ENCODE data around the gene VPS18. TPM values are rescaled to one million over a fixed set of nuclear protein-coding genes. Genes with fewer than 3 reads are reported as not detected.
"Not testable (repeated sequence)": the region's sequence is repeated elsewhere in the genome, so short reads cannot be mapped to it uniquely, and the experiment has no call there.

The VPS18 gene
- total RNA-seq, 1 donor from 2014 or later, result 17.3 TPM

DNA sequence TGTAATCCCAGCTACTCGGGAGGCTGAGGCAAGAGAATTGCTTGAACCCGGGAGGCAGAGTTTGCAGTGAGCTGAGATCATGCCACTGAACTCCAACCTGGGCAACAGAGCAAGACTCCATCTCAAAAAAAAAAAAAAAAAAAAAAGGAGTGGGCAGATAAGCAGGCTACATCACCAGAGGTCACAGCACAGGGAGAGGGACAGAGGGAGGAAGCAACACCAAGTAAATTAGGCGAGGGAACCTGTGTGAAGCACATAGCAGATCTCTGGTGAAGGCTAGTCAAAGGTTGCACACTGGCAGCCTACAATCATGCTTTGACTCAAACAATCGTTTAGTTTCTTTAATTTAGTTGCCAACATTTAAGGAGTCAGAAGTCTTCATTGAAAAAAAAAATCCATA, 33.1 kb upstream of the VPS18 start:
- intact Hi-C loops (cut with DNase I); DNase-seq (ENCODE audit: low spot score); ATAC-seq: not testable (repeated sequence)

DNA sequence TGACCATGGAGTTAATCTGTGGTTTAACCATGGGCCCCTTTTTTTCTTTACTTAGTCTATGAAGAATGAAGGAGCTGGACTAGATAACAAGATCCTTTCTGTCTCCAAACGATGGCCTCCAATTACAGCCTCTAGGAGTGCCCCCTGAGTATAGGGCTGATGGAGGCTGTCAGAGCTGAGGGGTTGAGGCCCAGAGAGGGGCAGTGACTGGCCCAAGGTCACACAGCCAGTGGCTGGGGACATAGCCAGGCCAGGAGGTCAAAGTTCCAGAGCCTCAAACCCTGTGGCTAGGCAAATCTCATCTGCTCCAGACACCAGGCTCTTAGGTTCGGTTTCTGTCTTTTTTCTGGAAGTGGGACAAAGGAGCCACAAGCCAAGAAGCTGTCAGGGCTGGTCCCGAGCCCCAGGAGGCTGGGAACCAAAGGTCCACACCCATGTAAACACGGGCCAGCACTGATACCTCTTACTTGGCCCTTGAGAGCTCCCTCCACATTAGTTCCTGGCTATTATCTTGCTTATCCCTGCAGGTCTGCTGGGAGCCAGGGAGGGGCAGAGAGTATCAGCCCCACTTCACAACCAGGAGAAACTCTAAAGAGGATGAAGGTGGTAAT, 30.5 kb upstream of the VPS18 start:
- DNase-seq (ENCODE audit: low spot score) (no peak), ATAC-seq (no peak)
- intact Hi-C loops (cut with DNase I), result no loop called here

DNA sequence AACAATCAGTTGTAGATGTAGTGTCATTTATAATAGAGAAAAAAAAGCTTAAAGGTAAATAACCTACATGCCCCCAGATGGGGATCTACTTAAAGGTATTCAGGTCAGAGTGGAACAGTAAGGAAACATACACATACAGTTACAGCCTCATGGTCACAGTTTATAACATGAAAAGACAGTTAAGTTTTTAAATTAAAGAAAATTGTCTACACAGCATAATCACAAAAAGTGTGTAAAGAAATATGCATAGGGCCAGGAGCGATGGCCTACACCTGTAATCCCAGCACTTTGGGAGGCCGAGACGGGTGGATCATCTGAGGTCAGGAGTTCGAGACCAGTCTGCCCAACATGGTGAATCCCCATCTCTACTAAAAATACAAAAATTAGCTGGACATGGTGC, 27.1 kb upstream of the VPS18 start:
- ATAC-seq (no peak), DNase-seq (ENCODE audit: low spot score) (no peak)
- intact Hi-C loops (cut with DNase I), result no loop called here

DNA sequence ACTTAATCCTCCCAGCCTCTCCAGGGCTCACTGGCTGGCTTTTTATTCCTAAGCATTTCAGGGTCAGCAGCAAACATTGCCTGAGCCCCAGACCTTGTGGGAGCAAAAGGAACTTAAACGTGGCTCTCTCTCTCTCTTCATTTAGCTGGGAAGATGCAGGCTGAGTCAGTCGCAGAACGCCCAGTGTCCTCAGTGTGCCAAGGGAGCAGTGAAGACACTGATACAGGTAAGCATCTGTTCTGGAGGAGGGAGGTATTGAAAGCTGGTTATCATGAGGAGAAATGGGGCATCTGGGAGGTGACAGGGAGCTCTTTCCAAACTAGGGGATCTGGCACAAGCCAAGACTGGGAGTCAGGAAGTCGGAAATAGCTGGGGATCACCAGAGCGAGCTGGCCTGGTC, 24.6 kb upstream of the VPS18 start:
- DNase-seq (ENCODE audit: low spot score) (no peak), ATAC-seq (no peak)
- intact Hi-C loops (cut with DNase I), result no loop called here

DNA sequence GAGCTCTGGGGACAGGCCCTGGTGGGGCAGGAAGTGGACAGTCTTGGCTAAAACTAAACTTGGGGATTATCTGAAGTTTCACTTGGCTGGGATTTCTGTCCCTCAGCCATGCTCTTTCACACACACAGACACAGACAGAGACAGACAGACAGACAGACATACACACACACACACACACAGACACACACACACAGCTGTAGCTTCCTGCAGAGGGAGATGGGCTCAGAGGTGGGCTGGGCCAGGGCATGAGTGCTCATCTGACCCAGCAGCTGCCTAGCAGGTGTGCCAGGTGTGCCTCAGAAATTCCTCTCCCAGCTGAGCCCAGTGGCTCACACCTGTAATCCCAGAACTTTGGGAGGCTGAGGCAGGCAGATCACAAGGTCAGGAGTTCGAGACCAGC, 23.5 kb upstream of the VPS18 start:
- ATAC-seq (no peak), DNase-seq (ENCODE audit: low spot score) (no peak)
- intact Hi-C loops (cut with DNase I), result no loop called here

DNA sequence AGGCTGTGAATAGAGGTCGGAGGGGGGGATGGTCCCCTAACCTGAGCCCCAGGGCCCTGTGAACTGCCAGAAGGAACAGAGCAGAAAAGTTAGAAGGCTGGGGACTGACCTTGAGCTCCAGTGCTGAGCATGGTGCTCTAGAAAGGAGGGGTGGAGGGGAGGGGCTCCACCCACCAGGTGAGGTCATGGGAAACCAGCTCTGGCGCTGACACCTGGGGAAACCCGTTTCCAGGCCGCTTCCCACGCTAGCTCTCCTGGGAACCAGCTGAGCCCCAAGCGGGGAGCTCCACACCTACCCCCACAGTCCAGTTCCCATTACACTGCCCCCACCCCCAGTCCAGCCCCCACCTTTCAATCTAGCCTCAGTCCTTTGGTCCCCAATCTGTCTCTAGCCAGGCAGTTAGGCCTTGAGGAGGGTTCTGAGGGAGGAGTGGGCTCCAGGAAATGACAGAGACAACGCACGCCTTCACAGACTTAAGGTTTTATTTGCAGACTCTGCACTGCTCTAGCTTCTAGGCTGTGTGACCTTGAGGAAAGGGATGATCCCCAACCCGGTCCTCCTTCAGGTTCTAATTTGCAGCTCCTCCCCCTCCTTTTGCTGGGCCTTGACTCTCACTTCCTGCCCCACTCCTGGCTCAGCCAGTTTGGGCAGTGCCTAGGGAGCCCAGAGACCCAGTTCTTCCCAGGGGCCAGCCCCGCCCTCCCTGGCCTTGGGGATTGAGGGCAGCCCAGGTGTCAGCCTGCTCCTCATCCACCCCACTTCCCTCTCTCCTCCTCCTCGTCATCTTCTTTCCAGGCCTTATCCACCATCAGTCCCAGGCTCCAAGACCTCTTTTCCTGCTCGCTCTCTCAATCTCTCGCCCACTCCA, 22.3 kb upstream of the VPS18 start:
- intact Hi-C loops (cut with DNase I), result no loop called here
- DNase-seq (ENCODE audit: low spot score) (no peak), ATAC-seq (peak; percentile 17)

DNA sequence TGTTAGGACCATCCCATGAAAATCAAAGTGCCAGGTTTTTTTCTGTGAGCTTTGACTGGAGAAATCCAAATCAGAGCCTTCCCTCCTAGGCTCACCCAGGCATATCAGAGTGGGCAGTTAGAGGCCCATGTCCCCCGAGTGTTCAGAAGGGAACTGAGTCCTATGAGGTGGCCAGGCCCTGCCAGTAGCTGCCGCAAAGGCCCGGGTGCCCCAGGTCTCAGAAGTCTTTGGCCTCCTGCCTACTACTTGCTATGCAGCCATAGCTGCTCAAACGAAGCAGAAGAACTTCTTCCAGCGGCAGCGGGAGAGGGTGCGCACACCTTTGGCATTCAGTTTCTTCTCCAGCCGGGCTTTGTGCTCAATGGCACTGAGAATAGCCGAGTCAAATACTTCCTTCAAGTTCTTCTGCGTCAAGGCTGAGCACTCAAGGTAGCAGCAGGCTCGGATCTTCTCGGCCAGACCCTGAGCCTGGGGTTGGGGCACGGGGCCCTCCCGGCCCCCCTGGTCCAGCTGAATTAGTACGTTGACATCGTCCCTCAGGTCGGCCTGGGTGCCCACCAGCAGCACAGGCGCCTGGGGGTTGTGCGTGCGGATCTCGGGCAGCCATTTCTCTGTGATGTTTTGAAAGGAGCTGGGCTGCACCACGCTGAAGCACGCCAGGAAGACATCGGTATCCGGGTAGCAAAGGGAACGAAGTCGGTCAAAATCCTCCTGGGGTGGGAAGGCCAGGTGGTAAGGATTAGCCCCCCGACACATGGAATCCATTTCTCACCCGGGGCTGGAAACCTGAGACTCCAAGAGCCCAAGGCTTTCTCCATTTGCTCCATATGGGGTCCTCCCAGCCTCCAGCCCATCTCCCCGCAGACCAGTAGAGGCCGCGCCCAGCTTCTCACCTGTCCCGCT, 21.2 kb upstream of the VPS18 start:
- intact Hi-C loops (cut with DNase I), result no loop called here
- DNase-seq (ENCODE audit: low spot score) (no peak), ATAC-seq (no peak)

DNA sequence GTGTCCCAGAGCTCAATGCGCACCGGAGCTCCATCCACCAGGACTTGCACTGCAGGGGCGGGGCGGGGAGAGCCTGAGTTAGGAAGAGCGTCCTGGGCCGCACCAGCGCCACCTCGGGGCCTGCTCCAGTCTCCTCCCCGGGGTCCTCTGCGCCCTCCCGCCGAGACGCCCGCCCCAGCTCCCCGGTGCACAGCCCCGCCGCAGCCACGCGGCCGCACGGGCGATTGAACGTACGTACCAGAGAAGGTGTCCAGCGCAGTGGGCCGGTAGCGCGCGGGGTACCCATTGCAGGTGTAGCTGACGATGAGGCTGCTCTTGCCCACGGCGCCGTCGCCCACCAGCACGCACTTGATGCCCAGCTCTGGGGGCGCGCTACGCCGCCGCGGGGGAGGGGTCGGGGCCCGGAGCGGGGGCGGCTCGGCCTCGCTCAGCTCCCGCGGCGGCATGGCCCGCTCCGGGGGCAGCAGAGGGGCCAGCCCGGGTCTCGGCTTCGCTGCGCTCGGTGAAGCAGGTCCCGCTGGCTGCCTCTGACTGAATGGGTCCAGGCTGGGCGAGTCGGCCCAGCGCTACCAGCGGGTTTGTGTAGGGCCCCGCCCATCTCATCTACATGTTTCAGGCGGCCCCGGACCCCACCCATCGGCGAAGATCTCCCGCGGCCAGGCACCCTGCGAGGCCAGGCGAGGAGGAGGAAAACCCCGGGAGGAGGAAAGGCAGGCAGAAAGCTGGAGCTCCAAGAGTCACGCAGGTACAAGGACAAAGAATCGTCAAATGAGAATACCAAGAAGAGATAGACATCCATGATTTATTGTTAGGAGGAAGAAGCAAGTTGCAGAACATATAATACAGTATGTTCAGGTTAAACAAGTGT, 20.3 kb upstream of the VPS18 start, which contains the start of gene RHOV:
Gene RHOV (minus strand): TSS at position 541 of the 868 bp plus-strand sequence. CDS start 95 bp downstream, at position 446.
- ATAC-seq (peak; percentile 62), DNase-seq (ENCODE audit: low spot score) (peak; percentile 61)
- intact Hi-C loops (cut with DNase I), result no loop called here

DNA sequence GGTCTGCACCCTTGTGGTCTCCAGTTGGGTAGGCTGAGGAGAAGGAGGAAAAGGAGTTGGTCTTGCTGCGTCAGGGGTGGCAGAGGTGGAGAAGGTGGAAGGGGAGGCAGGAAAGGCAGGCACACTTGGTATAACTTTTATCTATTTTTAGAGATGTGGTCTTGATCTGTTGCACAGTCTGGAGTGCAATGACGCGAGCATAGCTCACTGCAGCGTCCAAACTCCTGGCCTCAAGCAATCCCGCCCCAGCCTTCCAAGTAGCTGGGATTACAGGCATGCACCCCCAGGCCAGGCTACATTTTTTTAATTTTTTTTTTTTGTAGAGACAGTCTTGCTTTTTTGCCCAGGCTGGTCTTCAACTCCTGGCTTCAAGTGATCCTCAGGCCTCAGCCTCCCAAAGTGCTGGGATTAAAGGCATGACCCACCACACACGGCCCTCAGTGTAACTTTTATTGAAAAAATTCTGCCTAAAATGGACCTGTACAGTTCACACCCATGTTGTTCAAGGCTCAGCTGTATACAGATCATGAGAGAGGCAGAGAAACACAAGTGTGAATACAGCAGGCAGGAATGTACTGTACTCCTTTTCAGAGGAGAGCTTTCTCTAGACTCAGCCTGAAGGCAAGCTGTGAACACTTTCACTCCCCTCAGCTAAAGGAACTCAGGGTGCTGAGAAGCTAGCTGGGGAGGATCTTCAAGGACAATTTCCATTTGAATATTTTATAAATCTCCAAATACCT, 18.1 kb upstream of the VPS18 start:
- ATAC-seq (no peak), DNase-seq (ENCODE audit: low spot score) (no peak)
- intact Hi-C loops (cut with DNase I), result no loop called here

DNA sequence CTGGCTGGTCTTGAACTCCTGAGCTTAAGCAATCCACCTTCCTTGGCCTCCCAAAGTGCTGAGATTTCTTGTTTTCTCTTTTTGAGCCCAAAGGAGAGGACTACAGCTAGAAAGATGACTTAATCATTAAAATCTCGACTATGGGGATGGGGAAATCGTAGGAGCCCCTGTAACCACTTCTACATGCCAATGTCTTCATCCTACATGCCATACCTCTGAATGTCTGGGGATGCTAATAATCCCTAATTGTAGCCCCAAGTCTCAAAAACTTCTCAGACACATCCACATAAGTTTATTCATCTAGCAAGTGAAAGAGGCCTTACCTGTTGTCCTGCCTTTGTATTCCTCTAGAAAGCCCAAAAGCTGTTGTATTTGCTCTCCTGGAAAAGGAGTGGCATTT, 16.6 kb upstream of the VPS18 start:
- ATAC-seq (no peak), DNase-seq (ENCODE audit: low spot score) (no peak)
- intact Hi-C loops (cut with DNase I), result no loop called here

DNA sequence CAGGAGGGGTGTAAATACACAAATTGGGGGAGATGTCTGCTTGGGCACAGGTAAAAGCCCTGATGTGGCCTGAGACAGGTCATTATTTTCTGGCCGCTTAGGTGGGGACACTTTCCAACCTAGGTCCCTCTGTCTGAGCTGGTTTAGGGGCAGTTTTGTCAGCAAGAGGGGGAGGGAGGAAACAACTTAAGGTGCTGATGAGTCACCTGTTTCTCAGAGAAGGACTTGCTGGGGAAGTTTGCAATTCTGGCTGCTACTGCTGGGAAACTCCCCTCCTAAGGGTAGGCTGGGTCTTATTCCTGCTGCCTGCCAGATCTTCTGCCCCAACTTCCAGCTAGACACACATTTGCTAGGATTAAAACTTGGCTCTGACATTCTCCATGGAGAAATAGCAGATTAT, 15.5 kb upstream of the VPS18 start:
- ATAC-seq, result no peak
- intact Hi-C loops (cut with DNase I), result no loop called here
- no peak for DNase-seq (ENCODE audit: low spot score)

DNA sequence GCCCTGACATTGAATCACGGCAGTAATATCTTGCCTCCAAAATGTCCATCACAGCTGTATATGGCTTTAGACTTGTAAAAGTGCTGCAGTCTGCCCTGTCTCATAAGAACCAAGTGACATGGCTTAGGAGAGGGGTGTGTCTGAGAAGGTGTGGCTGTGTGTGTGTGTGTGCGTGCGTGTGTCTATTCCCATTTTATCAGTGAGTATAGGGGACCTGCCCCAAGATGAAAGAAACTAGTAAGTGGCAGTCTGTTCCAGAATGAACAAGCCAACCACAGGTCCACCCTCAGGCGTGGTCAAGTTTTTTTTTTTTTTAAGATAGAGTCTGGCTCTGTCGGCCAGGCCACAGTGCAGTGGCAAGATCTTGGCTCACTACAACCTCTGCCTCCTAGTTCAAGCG, 14.6 kb upstream of the VPS18 start:
- ATAC-seq, result no peak
- intact Hi-C loops (cut with DNase I), result no loop called here
- DNase-seq (ENCODE audit: low spot score), result no peak

DNA sequence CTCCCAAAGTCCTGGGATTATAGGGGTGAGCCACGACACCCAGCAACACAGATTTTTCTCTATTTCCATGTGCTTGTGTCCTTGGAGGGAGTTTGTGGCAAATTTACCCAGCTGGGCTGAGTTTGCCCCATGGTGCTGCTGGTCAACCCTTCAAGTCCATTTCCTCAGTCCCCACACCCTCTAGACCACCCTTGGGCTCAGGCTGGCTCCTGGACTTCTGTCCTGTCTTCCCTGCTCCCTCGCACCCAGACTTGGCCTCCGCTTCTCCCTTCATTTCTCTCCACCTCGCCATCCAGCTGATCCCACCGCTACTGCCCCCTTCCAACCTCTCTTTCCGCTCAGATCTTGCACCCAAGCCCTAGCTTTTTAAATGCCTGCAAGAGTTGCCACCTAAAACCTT, 12.9 kb upstream of the VPS18 start:
- DNase-seq (ENCODE audit: low spot score) (no peak), ATAC-seq (no peak)
- intact Hi-C loops (cut with DNase I), result no loop called here

DNA sequence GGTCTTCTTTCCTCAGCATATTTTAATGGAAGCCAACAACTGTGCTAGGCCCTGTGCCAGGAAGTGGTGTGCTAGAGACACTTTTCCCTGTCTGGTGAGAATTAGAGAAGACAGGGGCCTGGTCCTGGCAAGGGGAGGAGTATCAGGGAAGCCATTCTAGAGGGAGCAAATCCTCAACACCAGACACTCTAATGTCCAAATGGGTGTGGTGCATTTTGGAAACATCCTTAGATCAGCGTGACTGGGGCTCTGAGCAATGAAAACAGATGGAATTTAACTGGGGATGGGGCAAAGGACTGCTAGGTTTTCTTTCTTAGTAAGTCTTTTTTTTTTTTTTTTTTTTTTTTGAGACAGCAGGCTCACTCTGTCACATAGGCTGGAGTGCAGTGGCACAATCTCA, 7.7 kb upstream of the VPS18 start:
- intact Hi-C loops (cut with DNase I), result no loop called here
- ATAC-seq, result no peak
- DNase-seq (ENCODE audit: low spot score), result no peak

DNA sequence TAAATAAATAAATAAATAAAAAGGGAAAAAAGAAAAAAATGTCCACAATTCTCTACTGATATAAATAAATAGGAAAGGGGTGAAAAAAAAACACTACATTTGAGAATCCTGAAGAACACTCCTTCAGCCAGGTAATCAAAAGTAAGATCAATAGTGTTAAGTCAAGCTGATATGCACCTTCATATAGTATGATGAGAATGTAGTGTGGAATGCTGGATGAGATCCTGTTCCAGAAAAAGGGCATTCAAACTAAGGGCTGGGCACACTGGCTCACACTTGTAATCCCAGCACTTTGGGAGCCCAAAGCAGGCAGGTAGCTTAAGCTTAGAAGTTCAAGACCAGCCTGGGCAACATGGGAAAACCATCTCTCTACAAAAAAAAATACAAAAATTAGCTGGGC, 5.1 kb upstream of the VPS18 start:
- DNase-seq (ENCODE audit: low spot score) (no peak), ATAC-seq (no peak)
- intact Hi-C loops (cut with DNase I), result no loop called here

DNA sequence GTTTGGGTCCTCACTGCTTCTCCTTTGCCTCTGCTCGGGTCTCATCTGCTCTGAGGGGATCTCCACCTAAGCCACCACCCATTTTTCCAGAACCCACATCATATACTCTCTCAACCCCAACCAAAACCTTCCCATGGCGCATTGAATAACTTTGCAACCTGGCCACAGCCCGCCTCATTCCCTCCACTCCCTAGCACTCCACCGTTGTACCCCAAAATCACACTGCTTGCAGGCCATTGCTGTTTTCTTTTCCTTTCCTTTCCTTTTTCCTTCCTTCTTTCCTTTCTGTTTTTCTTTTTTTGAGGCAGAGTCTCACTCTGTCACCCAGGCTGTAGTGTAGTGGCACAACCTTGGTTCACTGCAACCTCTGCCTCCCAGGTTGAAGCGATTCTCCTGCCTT, 3.1 kb upstream of the VPS18 start:
- DNase-seq (ENCODE audit: low spot score), result no peak
- ATAC-seq, result no peak
- intact Hi-C loops (cut with DNase I), result no loop called here

DNA sequence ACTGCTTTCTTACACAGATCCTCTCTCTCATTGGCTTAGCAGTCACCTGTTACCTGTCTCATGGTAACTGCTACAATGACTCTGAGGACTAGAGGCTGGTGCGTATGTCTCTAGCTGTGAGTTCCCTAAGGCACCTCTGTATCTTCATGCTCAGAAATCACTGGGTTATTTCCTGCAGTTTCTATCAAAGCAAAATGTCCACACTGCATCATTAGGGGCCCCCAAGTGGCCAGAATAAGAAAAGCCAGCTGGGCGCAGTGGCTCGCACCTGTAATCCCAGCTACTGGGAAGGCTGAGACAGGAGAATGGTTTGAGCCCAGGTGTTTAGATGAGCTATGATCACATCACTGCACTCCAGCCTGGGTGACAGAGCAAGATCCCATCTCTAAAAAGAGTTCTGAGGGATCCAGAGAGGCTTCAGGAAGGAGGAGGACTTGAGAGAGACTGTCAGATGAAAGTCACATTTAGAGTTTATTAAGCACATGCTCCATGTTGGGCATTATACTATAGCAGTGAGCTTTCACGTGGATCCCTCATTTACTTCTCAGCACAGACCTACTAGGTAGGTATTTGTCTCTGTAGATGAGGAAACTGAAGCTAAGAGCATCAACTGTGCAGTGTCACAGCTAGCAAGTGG, 2.3 kb upstream of the VPS18 start:
- no peak for ATAC-seq
- DNase-seq (ENCODE audit: low spot score), result no peak
- intact Hi-C loops (cut with DNase I), result no loop called here

Data from sciatic nerve (tissue), 2 donors.